GM18502 (cell line): Measurements from ENCODE around the gene DENND1C.
A peak's percentile ranks its signal among the peaks of the same experiment; 100 is the strongest.

Source experiments
- ATAC-seq: cut with Tn5 transposase; IDR thresholded peaks from one replicate; pipeline ENCODE4 v1.9.1; 2021; ENCODE audit warnings: mild to moderate bottlenecking; ENCODE audit not compliant: unreplicated experiment, poor library complexity

The DENND1C gene

GRCh38 chr19:6481541-6482342 lies at the start of gene DENND1C:
DENND1C (minus strand) TSS chr19:6481787; CDS start chr19:6481695, 92 bp downstream.
- ATAC-seq = peak; percentile 66

GRCh38 chr19:6530386-6531162 lies 49.0 kb upstream of the DENND1C start, which contains the start of gene TNFSF9:
TNFSF9 (plus strand) TSS chr19:6531026; CDS start chr19:6531037, 11 bp downstream.
- ATAC-seq = no peak

- no peak for ATAC-seq
Measured at GRCh38 chr19:6529937-6530385, 48.4 kb upstream of the DENND1C start.

GRCh38 chr19:6529351-6529750 lies 47.8 kb upstream of the DENND1C start:
- ATAC-seq = no peak

- peak; percentile 9 for ATAC-seq
Measured at GRCh38 chr19:6528544-6529121, 47.0 kb upstream of the DENND1C start.

- ATAC-seq = peak; percentile 48
Measured at GRCh38 chr19:6527893-6528543, 46.4 kb upstream of the DENND1C start.

- ATAC-seq = no peak
Measured at GRCh38 chr19:6524311-6524710, 42.7 kb upstream of the DENND1C start.

- no peak for ATAC-seq
Measured at GRCh38 chr19:6522712-6523111, 41.1 kb upstream of the DENND1C start.

- peak; percentile 53 for ATAC-seq
Measured at GRCh38 chr19:6521718-6522646, 40.4 kb upstream of the DENND1C start.

- no peak for ATAC-seq
Measured at GRCh38 chr19:6519289-6519688, 37.7 kb upstream of the DENND1C start.

- no peak for ATAC-seq
Measured at GRCh38 chr19:6518145-6518911, 36.7 kb upstream of the DENND1C start.

- peak; percentile 54 for ATAC-seq
Measured at GRCh38 chr19:6516659-6517291, 35.2 kb upstream of the DENND1C start.

GRCh38 chr19:6516018-6516658 lies 34.6 kb upstream of the DENND1C start:
- ATAC-seq = peak; percentile 48

GRCh38 chr19:6514926-6515544 lies 33.4 kb upstream of the DENND1C start:
- no peak for ATAC-seq

- ATAC-seq = no peak
Measured at GRCh38 chr19:6514089-6514488, 32.5 kb upstream of the DENND1C start.

GRCh38 chr19:6510618-6511017 lies 29.0 kb upstream of the DENND1C start:
- ATAC-seq = no peak
